ENCODE measurements around the gene CDC42EP3. TPM values are rescaled to one million over a fixed set of nuclear protein-coding genes. Genes with fewer than 3 reads are reported as not detected.

The CDC42EP3 gene
- total RNA-seq, 1 donor from 2014 or later: 33.2 TPM

DNA sequence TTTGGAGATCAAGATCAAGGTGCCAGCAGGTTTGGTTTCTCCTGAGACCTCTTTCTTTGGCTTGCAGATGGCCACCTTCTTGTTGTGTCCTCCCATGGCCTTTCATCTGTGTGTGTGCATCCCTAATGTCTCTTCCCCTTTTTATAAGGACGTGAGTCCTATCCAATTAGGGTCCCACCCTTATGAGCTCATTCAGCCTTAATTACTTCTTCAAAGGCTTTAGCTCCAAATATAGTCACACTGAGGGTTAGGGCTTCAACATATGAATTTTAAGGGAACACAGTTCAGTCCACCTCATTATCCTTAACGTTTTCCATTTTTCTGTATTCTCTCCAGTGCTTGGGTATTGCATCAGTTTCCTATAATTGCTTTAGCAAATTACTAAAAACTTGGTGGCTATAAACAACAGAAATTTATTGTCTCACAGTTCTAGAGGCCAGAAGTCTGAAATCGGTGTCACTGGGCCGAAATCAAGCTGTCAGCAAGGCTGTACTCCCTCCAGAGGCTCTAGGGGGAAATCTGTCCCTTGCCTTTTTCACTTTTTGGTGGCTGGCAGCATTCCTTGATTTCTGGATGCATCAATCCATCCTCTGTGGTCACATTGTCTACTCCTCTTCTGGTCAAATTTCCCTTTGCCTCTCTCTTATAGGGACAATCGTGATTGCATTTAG is 34.1 kb downstream of the CDC42EP3 start:
- no peak for DNase-seq (ENCODE audit: low read depth)

DNA sequence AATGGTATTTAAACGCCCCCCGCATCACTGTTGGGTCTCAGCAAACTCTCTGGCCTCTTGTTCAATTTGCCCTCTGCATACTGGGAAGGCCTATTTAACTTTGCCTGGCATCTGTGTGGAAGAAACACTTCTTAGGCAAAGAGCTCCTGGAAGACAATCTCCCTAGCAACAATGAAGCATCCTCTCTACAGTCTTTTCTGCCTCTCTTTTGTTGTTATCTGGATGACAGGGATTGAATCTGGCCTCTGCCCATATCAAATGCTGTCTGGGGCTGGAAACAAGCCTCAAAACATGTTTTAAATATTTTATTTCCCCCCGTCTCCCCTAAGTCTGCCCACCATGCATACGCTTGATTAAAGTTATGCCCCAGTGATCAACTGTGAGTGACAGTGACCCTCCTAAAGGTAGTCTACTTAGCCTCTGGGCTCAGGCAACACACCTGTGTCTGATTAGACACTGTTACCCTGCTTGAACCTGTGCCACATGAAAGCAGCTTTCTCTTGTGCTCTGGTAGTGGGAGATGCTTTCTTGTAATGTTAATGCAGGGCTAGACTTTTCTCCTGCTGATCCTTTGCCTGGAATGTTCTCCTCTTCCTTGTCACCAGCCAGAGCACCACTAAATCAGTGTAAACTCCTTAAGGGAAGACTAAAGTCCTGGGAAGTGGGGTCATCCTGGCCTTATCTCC is 34.9 kb downstream of the CDC42EP3 start:
- no peak for DNase-seq (ENCODE audit: low read depth)

DNA sequence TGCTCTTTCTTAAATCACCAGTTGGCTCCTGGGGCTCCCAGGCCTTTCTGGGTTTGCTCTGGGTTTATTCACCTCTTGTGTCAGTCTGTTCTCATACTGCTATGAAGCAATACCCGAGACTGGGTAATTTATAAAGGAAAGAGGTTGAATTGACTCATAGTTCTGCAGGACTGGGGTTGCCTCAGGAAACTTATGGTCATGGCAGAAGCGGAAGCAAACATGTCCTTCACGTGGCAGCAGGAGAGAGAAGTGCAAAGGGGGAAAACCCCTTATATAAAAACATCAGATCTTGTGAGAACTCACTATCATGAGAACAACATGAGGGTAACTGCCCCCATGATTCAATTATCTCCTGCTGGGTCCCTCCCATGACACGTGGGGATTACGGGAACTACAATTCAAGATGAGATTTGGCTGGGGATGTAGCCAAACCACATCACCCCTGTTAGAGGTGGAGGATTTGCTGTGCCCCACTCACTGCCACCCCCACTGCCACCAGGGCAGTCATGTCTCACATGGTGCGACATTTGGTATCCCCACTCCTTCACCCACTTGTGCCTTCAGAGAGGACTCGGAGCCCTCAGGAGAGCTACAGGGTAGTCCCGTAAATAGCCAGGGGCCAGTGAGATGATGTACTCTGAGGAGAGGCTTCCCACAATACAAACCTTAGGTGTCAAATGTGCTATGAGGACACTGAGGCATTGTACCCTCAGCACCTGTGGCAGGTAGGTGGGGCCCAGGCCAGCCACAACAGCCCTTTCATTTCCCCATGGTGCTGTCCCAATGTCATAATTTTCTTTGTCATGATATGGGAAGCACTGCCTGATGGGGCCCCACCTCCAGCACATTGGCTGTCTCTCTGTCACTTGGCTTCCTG is 35.7 kb downstream of the CDC42EP3 start:
- DNase-seq (ENCODE audit: low read depth): peak; percentile 72

DNA sequence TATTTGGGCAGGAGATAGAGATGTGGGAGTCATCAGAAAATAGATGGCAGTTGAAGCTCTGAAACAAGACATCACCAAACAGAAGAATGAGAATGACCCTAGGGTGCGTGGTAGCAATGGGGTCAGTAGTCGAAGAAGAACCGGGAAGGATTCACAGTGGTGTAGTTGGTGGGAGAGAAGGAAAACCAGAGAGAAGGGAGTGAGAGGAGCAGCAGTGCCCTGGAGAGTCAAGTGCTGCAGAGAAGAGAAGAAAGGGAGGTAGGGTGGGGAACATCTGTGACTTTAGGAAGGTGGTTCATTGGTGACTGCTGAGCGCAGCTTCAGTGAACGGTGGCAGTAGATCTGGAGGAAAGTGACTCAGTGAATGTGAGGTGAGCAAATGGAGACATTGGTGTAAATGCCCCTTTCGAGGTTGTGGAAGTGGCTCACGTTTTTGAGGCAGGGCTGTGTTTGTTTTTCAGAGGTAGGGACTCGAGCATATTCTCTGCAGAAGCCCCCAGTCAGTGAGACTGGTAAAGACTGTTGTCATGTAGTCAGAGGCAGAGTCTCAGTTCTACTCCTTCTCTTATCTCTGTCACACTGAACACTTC is 36.4 kb downstream of the CDC42EP3 start:
- no peak for DNase-seq (ENCODE audit: low read depth)

DNA sequence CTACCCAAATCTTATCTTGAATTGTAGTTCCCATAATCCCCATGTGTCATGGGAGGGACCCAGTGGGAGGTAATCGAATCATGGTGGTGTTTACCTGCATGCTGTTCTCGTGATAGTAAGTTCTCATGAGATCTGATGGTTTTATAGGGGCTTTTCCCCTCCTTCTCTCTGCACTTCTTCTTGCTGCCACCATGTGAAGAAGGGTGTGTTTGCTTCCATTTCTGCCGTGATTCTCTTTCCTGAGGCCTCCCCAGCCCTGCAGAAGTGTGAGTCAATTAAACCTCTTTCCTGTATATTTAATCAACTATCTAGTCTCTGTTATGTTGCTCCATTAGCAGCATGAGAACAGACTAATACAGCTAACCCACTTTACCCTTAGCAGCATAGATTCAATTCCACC is 37.6 kb downstream of the CDC42EP3 start:
- DNase-seq (ENCODE audit: low read depth): no peak

DNA sequence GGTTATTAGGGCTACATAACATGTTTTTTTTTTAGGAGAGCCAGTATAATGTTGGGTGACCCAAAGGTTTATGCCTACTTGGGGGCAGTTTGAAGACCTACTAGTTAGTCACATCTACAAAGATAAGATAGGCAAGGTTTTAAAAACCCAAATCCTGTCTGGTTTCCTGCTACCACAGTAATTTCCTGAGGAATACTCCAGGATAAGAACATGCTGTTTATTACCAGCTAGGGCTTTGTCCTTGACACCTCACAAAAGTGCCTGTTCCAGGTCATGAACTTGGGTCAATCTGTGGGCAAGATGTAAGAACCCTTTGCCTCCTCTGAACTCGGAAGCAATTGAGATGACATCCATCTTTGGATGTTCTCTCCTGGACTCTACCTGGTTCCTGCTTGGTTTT is 38.2 kb downstream of the CDC42EP3 start:
- DNase-seq (ENCODE audit: low read depth): no peak

DNA sequence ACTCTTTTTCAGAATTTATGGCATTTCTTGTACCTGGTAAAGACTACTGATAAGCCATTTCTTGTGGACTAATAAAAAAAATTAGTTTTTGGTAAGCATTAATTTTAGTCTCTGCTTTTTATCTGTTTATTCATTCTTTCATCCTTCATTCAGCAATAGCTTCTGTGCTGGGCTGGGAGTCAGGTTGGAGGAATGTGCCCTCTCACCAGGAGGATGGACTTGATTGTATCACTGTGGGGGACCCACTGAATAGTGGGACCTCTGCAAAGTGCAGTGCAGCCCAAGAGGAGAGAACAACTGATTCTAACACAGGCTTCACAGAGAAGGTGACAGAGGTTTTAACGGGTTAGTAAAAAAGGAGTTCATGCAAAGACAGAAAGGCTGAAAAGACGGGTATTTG is 39.1 kb downstream of the CDC42EP3 start:
- no peak for DNase-seq (ENCODE audit: low read depth)

DNA sequence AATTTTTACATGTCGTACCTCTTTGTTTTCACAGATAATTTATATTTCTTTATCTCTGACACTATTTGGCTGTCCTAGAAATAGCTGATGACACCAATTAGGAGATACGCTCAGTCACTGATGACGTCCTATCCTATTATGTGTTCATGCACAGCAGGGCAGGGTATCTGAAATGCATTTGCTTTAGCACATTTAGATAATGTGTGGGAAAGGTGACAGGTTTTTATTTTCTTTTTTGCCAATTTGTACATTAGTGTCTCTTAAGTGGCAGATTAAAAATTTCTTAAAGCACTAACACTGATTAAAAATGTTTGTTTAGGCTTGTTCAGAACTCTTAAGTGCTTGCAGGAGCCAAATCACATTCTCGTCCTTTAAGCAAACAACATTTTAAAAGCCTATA is 39.7 kb downstream of the CDC42EP3 start:
- no peak for DNase-seq (ENCODE audit: low read depth)

DNA sequence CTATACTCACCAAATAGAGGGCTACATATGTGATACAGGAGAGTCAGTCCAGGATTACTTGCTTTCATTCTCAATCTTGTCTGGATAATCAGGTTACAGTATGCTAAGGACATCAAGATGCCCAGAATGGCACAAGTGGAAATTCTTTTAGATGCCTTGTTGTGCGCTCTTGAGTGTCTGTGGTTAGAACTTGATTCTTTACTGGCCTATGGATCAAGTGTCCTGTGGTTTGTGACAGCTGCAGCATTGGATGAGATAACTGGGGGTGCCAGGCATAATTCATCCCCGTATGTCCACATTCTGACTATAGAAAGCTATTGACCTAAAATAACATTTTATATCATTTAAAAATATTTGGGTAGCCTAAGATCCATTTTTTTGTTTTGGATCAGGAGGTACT is 40.1 kb downstream of the CDC42EP3 start:
- no peak for DNase-seq (ENCODE audit: low read depth)

DNA sequence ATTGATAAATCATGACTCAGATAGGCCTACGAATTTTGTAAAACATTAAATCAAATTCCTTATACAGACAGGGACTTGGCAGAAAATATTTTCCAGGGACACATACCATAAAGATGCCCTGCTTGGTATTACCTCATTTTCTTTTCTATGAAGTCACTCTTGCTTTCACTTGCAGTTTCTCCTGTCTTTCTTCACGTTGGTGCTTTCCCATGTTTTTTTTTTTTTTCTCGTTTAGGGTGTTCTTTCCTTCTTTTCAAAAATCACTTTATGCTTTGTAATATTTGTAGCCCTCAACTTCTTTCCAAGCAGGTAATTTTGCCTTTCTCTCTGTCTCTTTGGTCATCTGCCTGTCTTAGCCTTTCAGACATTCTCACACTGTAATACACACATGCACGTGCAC is 40.7 kb downstream of the CDC42EP3 start:
- no peak for DNase-seq (ENCODE audit: low read depth)

DNA sequence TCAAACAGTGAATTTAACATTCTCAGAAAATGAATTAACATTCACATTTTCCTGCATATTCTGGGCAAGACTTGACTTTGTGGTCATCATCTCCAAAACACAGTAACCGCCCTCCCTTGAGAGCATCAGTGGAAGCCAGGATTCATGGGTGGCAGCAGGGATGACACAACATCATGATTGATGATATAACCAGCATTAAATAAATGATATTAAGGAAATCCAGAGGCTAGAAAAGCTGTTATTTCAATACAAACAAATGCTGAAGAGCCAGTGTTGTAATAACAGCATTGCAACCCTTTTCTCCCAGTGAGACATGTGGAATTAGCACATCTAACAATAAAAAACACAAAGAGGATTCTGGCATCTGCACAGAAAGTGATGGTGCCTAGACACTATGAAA is 41.1 kb downstream of the CDC42EP3 start:
- DNase-seq (ENCODE audit: low read depth): no peak

DNA sequence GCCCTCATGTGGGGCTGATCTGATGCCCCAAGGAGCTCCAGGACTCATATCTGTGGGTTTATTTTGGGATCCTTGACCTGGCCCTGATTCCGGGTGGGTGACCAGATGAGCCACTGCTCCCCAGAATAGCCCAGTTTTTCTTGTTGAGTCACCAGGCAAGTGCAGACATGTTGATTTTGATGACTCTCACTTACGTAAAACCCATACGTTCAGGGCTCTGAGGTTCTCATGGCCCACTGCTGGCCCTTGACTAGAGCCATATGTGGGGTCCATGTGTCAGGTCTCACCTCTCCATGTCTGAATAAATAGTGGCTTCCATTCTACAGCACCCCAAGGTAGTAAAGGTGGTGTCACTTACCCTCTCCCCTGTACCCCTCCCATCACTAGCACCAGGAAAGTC is 41.9 kb downstream of the CDC42EP3 start:
- DNase-seq (ENCODE audit: low read depth): no peak

DNA sequence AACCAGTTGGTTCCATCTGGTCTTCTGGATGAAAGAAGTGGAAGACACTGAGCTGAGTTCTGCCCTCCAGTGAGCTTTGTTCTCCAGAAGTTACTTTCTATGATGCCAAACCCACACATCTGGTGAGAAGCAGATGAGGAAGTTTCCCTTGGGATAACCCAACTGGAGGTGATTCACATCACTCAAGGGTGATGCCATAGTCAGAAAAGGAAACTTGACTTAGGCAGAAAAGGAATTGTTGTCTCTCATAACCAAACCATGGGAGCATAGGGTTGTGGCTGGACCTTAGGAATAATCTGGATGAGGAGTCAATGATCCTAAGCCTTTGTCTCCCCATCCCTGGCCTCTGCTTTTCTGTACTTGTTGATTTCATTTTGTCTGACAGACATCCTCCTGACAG is 43.7 kb downstream of the CDC42EP3 start:
- no peak for DNase-seq (ENCODE audit: low read depth)

DNA sequence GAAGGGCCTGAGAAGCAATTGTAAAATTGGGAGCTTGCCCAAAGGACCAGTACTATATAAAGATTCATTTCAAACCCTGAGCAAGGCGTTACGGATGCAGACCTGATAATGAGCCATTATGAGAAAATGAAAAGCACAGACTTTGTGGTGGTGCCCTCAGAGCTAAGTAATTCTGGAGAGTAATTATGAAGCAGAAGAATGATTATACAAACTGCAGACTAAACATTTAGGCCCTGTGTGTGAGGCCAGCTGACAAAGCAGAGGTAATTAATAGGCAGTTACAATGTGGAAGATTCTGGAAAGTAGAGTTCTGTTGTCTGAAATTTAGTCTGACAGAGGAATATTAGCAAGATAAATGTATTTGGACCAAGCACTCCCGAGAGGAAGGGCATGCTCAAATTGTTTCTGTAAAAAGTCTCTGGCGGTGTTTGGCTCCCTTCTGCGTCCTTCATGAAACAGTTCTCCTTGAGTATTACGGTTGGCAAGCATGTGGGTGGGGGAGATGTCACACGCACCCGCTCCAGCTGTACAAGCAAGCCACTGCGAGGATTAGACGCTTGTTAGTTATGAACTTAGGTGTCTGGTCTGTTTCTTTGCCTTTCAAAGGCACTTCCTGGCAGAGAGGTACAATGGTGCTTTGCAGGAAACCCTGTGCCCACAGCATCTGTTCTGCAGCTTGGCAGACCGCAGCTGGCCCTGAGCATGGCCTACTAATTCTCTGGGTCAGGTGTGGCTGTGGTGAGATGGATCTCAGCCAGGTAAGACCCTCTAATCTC is 45.5 kb downstream of the CDC42EP3 start:
- DNase-seq (ENCODE audit: low read depth): no peak

DNA sequence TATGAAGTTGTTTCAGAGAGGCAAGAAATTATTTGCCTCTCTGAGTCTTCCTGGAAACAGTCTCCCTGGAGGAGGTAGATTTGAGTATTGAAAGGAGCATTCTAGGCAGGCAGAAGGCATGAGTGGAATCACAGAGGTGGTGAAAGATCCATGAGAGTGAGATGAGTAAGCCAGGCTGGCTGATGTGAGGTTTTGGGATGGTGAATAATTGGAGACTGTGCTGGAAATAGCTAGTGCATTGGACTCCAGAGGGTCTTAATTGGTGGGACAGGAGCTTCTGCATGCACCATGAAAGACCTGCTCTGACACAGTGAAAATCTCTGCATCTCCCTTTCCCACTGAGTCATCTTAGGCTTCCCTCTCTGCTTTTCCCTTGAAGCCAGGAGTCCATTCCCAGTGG is 46.3 kb downstream of the CDC42EP3 start:
- peak; percentile 68 for DNase-seq (ENCODE audit: low read depth)

DNA sequence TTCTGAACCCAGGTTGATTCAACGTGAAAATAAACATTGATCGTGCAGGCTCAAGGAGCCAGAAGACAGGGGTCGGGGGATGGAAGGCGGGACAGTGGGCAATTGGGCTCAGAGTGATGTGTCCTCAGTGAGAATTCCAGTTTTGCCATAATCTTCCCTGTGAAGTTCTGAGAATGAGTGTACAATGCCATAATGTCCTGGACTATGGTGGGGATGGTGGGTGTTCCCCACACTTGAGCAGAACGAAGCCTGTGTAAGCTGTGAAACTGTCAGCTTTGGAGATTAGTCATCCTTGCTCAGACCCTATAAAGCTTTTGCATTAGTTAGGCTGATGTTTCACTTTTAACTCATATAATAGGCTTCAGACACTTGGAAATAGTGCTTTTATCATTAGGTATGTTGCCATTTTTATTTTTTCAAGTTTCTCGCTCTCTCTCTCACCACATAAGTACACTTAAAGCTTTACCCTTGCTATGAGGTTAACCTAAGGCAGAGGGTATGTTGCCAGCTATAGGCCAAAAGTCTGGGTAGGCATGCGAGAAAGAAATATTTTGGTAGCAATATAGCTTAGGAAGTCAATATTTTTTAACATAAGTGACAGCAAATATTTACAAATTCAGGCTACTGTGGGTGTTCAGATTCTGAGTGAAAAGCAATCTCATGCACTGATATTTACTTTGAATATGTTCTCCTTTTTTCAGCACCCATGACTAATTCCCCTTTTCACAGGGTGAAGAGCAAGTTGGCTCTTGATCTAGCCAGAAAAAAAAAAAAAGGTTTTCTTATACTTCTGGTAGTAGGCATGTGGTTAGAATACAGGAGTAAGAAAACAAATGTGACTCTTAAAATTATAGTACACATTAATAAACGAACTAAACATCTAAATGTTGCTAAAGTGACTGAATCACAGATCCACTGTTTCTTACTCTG is 47.2 kb downstream of the CDC42EP3 start:
- DNase-seq (ENCODE audit: low read depth): peak; percentile 75

DNA sequence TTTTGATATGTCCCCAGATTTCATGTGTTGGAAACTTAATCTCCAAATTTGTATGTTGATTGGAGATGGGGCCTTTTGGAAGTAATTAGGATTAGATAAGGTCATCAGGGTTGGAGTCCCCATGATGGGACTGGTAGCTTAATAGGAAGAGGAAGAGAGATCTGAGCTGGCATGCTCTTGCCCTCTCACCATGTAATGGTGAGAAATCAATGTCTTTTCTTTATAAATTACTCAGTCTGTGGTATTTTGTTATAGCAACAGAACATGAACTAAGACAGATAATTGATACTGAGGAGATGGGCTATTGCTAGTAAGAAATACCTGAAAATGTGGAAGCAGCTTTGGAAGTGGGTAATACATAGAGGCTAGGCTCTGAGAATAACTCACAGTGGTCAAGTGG is 48.0 kb downstream of the CDC42EP3 start:
- DNase-seq (ENCODE audit: low read depth): no peak

DNA sequence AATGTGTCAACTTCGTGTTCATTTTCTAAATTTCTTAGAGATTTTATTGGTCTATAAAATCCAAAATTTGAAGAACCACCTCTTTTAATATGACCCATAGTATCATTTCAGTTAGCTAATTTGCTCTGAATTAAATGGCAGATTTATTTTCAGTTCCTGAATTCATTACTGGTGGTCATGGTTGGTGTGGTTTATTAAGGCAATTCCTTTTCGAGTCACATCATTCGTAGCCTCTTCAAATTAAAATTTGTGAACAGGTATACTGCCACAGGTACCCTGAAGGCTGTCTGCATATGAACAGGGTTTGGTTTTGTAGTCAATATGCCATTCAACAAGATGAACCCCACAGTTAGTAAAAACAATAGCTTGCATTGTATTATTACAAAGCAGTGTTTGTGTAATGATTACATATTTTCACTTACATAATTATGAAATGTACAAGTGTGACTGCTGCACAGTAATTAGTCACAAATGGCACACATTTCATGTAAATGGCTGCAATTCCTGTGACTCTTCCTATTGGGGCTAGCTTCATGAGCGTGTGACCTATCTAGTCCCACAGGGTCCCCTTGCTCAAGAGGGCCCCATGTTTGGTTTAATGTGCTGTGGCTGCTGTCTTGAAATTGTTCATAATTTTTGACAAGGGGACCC is 48.9 kb downstream of the CDC42EP3 start:
- DNase-seq (ENCODE audit: low read depth): no peak

DNA sequence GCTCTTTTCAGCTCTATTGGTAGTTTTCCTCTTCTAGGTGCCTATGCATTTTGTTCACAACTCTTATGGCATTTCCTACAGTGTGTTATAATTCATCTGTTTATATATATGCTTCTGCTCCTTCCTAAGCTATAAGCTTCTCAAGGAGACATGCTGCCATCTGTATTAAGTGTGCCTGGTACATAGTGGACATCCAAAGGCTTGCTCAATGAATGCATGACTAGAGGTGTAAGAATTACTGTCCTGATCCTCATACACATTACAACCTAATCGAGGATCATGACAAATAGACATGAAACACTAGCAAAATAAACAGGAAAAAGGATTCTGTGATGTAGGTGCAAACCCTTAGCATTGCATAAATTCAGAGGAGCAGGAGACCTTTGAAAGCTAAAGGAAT is 50.2 kb downstream of the CDC42EP3 start:
- DNase-seq (ENCODE audit: low read depth): no peak

DNA sequence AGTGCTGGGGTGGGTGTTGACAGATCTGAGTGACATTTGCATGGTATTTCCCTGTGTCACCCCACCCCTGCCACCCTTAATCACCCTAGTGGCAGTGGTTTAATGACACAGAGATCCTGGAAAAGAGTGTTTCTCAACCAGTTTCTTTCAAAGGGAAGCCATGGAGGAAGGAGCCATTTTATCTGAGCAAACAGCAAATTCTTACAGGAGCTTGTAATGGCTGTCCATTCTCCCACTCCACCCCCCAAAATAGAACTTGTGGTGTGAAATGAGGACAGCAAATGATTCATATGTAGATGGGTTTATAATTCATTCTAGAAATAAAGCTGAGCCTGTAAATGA is 51.5 kb downstream of the CDC42EP3 start:
- DNase-seq (ENCODE audit: low read depth): no peak

Data from renal cortical epithelial cell (primary cell).